ENCODE results near the gene UPK3A. TPM values are rescaled to one million over a fixed set of nuclear protein-coding genes. Genes with fewer than 3 reads are reported as not detected.
"Not testable (repeated sequence)": the region's sequence is repeated elsewhere in the genome, so short reads cannot be mapped to it uniquely, and the experiment has no call there.

The UPK3A gene
- polyA plus RNA-seq, 4 donors: 0.22 to 11.5 (median 3.2) TPM

DNA sequence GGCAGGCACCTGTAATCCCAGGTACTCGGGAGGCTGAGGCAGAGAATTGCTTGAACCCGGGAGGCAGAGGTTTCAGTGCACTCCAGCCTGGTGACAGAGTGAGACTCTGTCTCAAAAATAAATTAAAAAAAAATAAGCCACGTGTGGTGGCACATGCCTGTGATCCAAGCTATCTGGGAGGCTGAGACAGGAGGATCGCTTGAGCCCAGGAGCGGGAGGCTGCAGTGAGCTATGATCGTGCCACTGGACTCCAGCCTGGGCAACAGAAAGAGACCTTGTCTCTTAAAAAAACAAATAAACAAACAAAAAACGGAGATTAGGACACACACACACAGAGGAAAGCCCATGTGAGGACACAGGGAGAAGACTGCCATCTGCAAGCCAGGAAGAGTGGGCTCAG is 7.0 kb upstream of the UPK3A start:
- not testable (repeated sequence) for DNase-seq (ENCODE audit: low read depth in 4 of 4, low spot score in 3 of 4)

DNA sequence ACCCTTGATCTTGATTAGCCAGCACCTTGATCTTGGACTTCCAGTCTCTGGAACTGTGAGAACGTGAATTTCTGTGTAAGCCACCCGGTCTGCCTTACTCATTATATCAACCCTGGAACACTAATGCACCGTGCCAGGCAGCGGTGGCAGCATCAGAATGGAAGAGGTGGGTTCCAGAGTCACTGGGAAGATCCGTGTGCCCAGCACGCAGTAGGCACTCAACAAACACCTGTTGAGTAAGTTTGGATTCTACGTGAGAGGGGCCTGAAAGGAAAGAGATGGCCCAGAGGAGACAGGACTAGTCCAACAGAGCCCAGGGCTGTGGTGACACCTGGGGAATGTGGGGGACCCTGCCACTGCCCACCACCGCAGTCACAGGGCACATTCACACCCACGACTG is 6.6 kb upstream of the UPK3A start:
- DNase-seq (ENCODE audit: low read depth in 4 of 4, low spot score in 3 of 4): no peak

GRCh38 chr22:45280587-45280980 is 4.2 kb upstream of the UPK3A start:
- DNase-seq (ENCODE audit: low read depth in 4 of 4, low spot score in 3 of 4): no peak

DNA sequence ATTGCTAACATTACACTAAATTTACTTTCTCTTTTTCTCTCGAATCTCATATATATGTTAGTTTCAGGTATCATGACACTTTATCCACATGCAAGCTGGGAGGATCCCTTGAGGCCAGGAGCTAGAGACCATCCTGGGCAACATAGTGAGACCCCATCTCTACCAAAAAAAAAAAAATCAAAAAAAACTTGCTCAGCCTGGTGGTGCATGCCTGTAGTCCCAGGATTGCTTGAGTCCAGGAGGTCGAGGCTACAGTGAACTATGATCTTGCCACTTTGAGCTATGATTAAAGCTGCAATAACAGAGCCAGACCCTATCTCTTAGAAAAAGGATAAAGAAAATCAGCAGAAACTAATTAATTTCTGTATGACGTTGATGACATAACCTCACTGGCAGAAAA is 3.7 kb upstream of the UPK3A start:
- no peak for DNase-seq (ENCODE audit: low read depth in 4 of 4, low spot score in 3 of 4)

GRCh38 chr22:45285263-45286058 is 712 bp downstream of the UPK3A start:
- no peak for DNase-seq (ENCODE audit: low read depth in 4 of 4, low spot score in 3 of 4)

DNA sequence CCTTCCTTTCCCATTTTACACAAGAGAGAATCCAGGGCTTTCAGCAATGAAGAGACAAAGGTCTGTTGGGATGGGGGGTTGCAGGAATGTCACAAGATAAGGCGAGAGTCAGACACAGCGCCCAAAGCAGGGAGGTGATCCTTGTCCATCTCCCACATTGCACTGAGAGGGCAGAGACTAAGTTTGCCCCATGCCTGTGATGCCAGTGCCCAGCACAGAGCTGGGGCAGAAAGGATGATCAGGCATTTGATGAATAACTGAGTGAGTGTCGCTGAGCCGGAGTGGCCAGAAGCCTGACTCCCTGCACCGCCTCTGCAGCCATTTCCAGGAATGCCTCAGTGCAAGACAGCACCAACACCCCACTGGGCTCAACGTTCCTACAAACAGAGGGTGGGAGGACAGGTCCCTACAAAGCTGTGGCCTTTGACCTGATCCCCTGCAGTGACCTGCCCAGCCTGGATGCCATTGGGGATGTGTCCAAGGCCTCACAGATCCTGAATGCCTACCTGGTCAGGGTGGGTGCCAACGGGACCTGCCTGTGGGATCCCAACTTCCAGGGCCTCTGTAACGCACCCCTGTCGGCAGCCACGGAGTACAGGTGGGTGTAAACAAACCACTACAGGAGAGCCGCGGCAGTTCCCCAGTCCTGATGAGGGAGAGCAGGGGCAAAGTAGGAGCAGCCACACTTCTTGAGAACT is 2.3 kb downstream of the UPK3A start:
- no peak for DNase-seq (ENCODE audit: low read depth in 4 of 4, low spot score in 3 of 4)

DNA sequence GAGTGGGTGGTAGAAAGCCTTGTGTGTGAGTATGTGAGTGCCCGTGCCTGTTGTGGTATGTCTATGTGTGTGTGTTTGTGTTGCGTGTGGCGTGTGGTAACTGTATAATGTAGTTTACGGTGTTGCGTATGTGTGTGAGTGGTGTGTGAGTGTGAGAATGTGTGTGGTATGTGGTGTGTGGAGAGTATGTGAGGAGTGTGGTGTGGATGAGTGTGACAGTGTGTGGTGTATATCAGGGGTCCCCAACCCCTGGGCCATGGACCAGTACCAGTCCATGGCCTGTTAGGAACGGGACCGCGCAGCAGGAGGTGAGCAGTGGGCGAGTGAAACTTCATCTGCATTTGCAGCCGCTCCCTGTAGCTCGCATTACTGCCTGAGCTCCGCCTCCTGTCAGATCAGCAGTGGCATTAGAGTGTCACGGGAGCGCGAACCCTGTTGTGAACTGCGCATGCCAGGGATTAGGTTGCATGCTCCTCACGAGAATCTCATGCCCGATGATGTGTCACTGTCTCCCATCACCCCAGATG is 5.7 kb downstream of the UPK3A start:
- no peak for DNase-seq (ENCODE audit: low read depth in 4 of 4, low spot score in 3 of 4)

- no peak for DNase-seq (ENCODE audit: low read depth in 4 of 4, low spot score in 3 of 4)
These were observed 6.5 kb downstream of the UPK3A start for GRCh38 chr22:45291061-45291930.

GRCh38 chr22:45291931-45292290 is 7.2 kb downstream of the UPK3A start:
- DNase-seq (ENCODE audit: low read depth in 4 of 4, low spot score in 3 of 4): no peak

DNA sequence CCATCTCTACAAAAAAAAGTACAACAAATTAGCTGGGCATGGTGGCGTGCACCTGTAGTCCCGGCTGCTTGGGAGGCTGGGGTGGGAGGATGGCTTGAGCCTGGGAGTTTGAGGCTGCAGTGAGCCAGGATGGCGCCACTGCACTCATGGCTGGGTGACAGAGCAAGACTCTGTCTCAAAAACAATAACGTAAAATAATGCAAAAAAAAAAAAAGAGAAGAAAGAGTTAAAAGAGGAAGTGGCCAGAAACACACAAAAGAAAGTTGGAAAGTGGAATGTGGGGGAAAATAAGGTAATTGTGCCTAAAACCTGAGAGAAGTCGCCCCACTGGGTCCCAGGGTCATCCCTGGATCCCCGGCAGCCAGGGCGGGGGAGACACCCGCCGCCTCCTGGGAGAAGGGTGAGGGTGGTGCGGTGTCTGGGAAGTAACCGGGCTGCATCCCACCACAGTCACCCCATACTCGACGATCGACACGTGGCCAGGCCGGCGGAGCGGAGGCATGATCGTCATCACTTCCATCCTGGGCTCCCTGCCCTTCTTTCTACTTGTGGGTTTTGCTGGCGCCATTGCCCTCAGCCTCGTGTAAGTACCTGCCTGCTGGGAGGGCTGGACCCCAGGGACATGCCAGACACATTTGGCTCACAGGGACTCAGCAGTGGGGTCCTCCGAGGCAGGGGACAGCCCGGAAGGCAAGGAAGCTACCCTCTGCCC is 8.1 kb downstream of the UPK3A start:
- no peak for DNase-seq (ENCODE audit: low read depth in 4 of 4, low spot score in 3 of 4)

DNA sequence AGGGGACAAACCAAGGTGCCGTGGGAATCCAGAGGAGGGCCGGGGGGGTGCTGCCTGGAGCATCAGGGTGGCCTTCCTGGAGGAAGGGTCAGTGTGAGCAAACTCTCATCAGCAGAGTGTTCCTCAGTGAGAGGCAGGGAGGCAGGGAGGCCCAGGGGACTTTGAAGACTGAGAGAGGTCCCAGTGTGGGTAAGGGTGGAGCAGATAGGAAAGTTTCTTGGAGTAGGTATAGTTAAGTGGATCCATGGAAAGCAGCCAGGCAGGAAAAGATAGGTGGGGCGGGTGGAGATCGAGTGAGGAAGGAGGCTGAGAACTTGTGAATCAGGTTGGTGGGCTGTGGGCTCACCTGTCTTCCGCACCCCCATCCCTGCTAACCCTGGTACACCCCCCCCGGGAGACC is 9.3 kb downstream of the UPK3A start:
- DNase-seq (ENCODE audit: low read depth in 4 of 4, low spot score in 3 of 4): no peak

GRCh38 chr22:45295004-45295403 is 10.3 kb downstream of the UPK3A start:
- DNase-seq (ENCODE audit: low read depth in 4 of 4, low spot score in 3 of 4): not testable (repeated sequence)

GRCh38 chr22:45295492-45295891 is 10.7 kb downstream of the UPK3A start:
- no peak for DNase-seq (ENCODE audit: low read depth in 4 of 4, low spot score in 3 of 4)

GRCh38 chr22:45296628-45297297 is 12.0 kb downstream of the UPK3A start:
- no peak for DNase-seq (ENCODE audit: low read depth in 4 of 4, low spot score in 3 of 4)

- DNase-seq (ENCODE audit: low read depth in 4 of 4, low spot score in 3 of 4): no peak
These were observed 14.3 kb downstream of the UPK3A start for GRCh38 chr22:45298934-45299505.

GRCh38 chr22:45302751-45303150 is 18.0 kb downstream of the UPK3A start:
- no peak for DNase-seq (ENCODE audit: low read depth in 4 of 4, low spot score in 3 of 4)

- DNase-seq (ENCODE audit: low read depth in 4 of 4, low spot score in 3 of 4): no peak
These were observed 18.4 kb downstream of the UPK3A start for GRCh38 chr22:45303181-45303580.

DNA sequence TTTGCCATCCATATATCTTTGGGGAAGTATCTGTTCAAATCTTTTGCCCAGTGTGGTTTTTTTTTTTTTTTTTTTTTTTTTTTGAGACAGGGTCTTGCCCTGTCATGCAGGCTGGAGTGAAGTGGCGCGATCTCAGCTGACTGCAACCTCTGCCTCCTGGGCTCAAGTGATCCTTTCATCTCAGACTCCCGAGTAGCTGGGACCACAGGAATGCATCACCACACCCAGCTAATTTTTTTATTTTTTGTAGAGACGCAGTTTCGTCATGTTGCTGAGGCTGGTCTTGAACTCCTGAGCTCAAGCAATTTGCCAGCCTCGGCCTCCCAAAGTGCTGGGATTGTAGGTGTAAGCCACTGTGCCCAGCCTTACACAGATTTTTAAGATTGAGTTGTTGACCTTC is 20.2 kb downstream of the UPK3A start:
- DNase-seq (ENCODE audit: low read depth in 4 of 4, low spot score in 3 of 4): no peak

GRCh38 chr22:45305456-45306075 is 20.8 kb downstream of the UPK3A start:
- DNase-seq (ENCODE audit: low read depth in 4 of 4, low spot score in 3 of 4): no peak

Data from left renal pelvis (tissue), 4 donors.